Rectal smooth muscle tissue (tissue), 1 donor: ENCODE data around the gene PGAP2.
"Not testable (repeated sequence)": the region's sequence is repeated elsewhere in the genome, so short reads cannot be mapped to it uniquely, and the experiment has no call there.

Experiments used
- H3K27ac ChIP-seq: one replicate; pipeline ENCODE4 v1.7.0; 2013; ENCODE audit warnings: low read depth, low read length, inconsistent platforms
- H3K27me3 ChIP-seq: one replicate; pipeline ENCODE4 v1.7.0; 2013; ENCODE audit warnings: low read length; ENCODE audit not compliant: control insufficient read depth, insufficient read depth
- H3K36me3 ChIP-seq: one replicate; pipeline ENCODE4 v1.7.0; 2013; ENCODE audit warnings: low read length; ENCODE audit not compliant: control insufficient read depth, insufficient read depth
- H3K4me1 ChIP-seq: one replicate; pipeline ENCODE4 v1.7.0; 2013; ENCODE audit warnings: low read length; ENCODE audit not compliant: control insufficient read depth, insufficient read depth
- H3K4me3 ChIP-seq: one replicate; pipeline ENCODE4 v1.7.0; 2013; ENCODE audit warnings: low read length
- H3K9ac ChIP-seq: one replicate; pipeline ENCODE4 v1.7.0; 2013; ENCODE audit warnings: low read length

PGAP2 gene

DNA sequence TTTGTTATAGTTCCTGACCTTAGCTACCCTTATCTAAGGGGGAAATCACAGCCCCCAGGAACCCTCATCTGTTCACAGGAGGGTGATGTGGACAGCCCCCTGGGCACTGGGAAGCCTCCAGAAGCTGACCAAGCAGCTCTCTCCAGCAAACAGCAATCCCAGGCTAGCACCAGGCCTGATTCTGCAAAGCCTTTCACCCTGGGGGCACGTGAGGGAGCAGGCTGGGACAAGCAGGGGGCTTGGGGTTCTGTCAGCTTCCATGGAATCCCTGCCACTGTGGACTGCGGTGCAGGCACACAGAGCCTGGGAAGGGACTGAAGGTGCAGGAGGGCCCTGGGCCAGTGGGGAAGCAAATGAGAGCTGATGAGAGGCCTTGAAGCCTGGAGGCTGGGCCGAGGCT is 2.1 kb downstream of the PGAP2 start:
- no peak overlapping the region for H3K27ac ChIP-seq
- peaks cover 3% of the 10 kb centered on the region for H3K4me1 ChIP-seq
- H3K9ac ChIP-seq, result no peak overlapping the region
- H3K4me3 ChIP-seq, result no peak overlapping the region
- H3K27me3 ChIP-seq, result no peaks in the 10 kb centered on the region
- no peaks in the 10 kb centered on the region for H3K36me3 ChIP-seq

DNA sequence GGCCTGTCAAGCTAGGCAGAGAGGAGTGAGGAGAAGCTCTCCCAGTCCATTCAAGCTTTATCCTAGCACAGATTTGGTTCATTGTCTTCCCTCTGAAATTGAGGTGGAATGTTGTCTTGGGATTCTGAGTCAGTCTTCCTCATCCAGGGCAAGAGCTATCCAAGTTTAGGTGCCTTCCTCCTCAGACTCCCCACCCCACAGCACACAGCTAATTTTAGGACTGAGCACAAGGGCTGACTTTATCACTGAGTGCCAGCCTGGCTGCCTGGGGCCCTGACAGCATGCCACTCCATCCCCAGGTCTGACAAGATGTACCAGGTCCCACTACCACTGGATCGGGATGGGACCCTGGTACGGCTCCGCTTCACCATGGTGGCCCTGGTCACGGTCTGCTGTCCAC is 2.6 kb downstream of the PGAP2 start:
- Histone ChIP-seq H3K36me3 (no peaks in the 10 kb centered on the region), H3K4me1 (peaks cover 3% of the 10 kb centered on the region), H3K9ac (no peak overlapping the region), H3K27me3 (no peaks in the 10 kb centered on the region), H3K4me3 (no peak overlapping the region), H3K27ac (no peak overlapping the region)

DNA sequence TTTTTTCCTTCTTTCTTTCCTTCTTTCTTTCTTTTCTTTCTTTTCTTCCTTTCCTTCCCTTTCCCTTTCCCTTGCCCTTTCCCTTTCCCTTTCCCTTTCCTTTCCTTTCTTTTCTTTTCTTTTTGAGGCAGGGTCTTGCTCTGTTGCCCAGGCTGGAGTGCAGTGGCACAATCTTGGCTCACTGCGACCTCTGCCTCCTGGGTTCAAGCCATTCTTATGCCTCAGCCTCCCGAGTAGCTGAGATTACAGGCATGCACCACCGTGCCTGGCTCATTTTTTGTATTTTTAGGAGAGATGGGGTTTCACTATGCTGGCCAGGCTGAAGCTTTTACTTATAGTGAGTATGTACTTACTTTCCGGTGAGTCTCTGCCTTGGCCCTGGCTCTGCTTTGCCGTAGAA is 6.5 kb downstream of the PGAP2 start:
- not testable (repeated sequence) for H3K4me1 ChIP-seq, H3K27ac ChIP-seq, H3K36me3 ChIP-seq, H3K4me3 ChIP-seq, H3K27me3 ChIP-seq, H3K9ac ChIP-seq

DNA sequence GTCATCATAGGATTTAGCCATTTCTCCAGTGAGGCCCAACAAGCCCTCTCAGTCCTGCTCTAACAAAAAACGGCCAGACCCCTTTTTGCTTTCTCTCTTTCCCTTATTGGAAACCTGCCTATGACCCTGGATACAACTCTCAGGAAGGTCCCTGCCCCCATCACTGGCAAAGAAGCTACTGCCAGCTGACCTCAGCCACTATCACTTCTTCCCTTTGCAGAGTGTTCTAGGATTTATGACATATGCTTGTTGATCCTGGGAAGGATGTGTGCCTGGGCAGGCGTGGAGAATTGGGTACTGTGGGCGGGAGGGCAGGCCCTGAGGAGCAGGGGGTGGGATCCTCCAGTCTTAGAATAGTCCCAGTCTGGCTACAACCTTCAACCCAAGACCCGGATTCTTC is 7.5 kb downstream of the PGAP2 start:
- Histone ChIP-seq H3K27ac (no peak overlapping the region), H3K27me3 (no peaks in the 10 kb centered on the region), H3K4me1 (no peaks in the 10 kb centered on the region), H3K9ac (no peak overlapping the region), H3K4me3 (no peak overlapping the region), H3K36me3 (peaks cover under 1% of the 10 kb centered on the region)

DNA sequence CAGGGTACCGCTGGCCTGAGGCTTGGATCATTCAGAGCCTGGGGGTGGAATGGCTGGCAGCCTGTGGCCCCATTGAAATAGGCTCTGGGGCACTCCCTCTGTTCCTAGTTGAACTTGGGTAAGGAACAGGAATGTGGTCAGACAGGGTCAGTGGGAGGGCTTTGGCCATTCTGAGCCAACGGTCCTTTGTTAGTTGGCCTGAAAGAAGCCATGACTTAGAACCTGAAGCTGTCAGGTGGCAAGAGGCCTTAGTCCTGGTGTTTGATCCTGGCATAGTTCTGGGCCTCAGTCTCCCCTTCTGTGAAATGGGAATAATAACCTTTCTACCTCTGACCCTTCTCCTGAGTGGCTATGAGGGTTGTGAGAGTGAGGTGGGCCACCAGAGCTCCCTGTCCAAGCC is 8.3 kb downstream of the PGAP2 start:
- Histone ChIP-seq H3K27me3 (no peaks in the 10 kb centered on the region), H3K4me1 (no peaks in the 10 kb centered on the region), H3K27ac (no peak overlapping the region), H3K36me3 (peaks cover 3% of the 10 kb centered on the region), H3K4me3 (no peak overlapping the region), H3K9ac (no peak overlapping the region)

DNA sequence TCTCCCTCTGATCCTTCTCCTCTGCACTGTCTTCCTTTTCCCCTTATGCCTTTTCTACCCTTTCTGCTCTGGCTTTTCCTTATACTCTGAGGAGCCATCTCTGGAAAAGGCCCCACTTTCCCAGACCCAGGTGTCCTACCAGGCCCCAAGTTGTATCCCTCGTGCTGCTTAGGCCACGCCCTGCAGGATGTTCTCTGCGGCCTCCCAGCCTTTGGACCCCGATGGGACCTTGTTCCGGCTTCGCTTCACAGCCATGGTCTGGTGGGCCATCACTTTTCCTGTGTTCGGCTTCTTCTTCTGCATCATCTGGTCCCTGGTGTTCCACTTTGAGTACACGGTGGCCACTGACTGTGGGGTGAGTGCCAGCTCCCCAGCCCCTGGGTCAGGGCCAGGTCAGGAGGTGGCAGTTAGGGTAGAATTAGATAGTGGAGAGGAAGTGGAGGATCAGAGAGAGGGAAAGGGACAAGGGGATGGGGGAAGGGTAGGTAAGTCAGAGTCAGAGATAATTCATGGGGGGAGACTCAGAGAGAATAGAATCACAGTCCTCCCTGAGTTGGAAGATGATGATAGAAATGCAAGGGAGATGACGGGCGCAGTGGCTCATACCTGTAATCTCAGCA is 8.9 kb downstream of the PGAP2 start:
- no peak overlapping the region for H3K4me3 ChIP-seq
- peaks cover 3% of the 10 kb centered on the region for H3K36me3 ChIP-seq
- H3K4me1 ChIP-seq, result no peaks in the 10 kb centered on the region
- H3K9ac ChIP-seq, result no peak overlapping the region
- no peak overlapping the region for H3K27ac ChIP-seq
- H3K27me3 ChIP-seq, result no peaks in the 10 kb centered on the region

DNA sequence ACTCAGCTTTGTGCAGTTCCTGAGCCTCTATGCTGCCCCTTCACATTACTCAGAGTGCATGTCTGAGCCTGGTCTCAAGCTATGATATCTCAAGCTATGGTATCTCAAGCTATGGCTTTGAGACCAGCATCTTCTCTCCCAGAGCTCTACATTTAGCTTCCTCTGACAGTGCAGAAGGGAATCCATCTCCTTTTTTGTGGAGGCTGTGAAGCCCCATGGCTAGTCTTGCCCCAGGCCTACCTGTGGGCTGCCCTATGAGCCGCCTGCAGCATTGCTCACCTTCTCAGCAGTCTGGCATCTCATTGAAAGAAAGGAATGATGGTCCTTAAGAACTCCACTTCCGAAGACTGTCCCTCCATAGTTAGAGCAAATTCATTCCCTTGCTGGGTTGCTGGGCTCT is 12.6 kb downstream of the PGAP2 start:
- H3K4me1 ChIP-seq, result no peaks in the 10 kb centered on the region
- peaks cover 9% of the 10 kb centered on the region for H3K36me3 ChIP-seq
- H3K4me3 ChIP-seq, result no peak overlapping the region
- no peaks in the 10 kb centered on the region for H3K27me3 ChIP-seq
- no peak overlapping the region for H3K27ac ChIP-seq
- no peak overlapping the region for H3K9ac ChIP-seq

DNA sequence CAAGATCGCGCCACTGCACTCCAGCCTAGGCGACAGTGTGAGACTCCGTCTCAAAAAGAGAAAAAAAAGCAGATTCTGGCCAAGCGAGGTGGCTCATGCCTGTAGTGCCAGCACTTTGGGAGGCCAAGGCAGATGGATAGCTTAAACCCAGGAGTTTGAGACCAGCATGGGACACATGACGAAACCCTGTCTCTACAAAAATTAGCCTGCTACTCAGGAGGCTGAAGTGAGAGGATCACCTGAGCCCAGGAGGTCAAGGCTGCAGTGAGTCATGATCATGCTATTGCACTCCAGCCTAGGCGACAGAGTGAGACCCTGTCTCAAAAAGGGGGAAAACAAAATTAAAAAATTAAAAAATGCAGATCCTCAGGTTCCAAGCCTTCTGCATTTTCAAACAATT is 14.0 kb downstream of the PGAP2 start:
- H3K27ac ChIP-seq, result no peak overlapping the region
- peaks cover 16% of the 10 kb centered on the region for H3K36me3 ChIP-seq
- H3K27me3 ChIP-seq, result no peaks in the 10 kb centered on the region

DNA sequence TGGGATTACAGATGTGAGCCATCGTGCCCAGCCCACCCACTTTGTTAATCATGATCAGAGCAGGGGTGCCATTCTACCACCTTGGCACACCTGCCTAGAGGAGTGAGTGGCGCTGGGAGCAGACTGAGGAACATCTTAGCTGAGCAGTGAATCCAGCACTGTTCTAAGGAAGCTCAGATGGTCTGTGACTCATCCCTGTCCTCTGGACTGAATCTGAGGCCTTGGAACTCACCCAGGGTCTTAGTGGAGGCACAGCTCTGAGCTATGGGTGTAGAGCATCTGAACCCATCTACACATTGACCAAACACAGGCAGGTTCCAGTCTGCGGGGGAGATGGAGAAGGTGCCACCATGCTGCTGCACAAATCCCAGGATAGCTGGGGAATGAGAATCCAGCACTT is 14.9 kb downstream of the PGAP2 start:
- Histone ChIP-seq H3K4me1 (no peaks in the 10 kb centered on the region), H3K27me3 (no peaks in the 10 kb centered on the region), H3K4me3 (no peak overlapping the region), H3K9ac (no peak overlapping the region), H3K36me3 (peaks cover 26% of the 10 kb centered on the region), H3K27ac (no peak overlapping the region)

More for the DNA sequence above, 14.0 kb downstream of the PGAP2 start:
- no peaks in the 10 kb centered on the region for H3K4me1 ChIP-seq
- H3K4me3 ChIP-seq, result no peak overlapping the region
- no peak overlapping the region for H3K9ac ChIP-seq

DNA sequence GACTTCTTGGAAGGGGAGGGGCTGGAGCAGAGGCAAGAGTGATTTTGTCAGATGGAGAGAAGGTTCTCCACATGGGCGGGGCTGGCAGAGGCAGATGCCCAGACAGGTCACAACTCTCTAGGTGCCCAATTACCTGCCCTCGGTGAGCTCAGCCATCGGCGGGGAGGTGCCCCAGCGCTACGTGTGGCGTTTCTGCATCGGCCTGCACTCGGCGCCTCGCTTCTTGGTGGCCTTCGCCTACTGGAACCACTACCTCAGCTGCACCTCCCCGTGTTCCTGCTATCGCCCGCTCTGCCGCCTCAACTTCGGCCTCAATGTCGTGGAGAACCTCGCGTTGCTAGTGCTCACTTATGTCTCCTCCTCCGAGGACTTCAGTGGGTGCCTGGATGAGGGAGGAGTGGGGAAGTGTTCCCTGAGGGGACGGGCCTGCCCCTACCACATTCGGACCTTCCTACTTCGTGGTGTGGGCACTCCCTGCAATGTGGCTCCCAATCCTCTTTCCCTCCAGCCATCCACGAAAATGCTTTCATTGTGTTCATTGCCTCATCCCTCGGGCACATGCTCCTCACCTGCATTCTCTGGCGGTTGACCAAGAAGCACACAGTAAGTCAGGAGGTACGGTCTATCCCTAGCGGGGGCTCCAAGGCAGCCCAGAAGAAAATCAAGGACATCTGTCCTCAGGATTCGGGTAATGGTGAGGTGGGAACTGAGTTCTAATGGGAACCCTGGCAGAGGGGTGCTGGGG is 15.6 kb downstream of the PGAP2 start:
- Histone ChIP-seq H3K4me3 (no peak overlapping the region), H3K4me1 (no peaks in the 10 kb centered on the region), H3K36me3 (peaks cover 26% of the 10 kb centered on the region), H3K27ac (no peak overlapping the region), H3K27me3 (no peaks in the 10 kb centered on the region), H3K9ac (no peak overlapping the region)

DNA sequence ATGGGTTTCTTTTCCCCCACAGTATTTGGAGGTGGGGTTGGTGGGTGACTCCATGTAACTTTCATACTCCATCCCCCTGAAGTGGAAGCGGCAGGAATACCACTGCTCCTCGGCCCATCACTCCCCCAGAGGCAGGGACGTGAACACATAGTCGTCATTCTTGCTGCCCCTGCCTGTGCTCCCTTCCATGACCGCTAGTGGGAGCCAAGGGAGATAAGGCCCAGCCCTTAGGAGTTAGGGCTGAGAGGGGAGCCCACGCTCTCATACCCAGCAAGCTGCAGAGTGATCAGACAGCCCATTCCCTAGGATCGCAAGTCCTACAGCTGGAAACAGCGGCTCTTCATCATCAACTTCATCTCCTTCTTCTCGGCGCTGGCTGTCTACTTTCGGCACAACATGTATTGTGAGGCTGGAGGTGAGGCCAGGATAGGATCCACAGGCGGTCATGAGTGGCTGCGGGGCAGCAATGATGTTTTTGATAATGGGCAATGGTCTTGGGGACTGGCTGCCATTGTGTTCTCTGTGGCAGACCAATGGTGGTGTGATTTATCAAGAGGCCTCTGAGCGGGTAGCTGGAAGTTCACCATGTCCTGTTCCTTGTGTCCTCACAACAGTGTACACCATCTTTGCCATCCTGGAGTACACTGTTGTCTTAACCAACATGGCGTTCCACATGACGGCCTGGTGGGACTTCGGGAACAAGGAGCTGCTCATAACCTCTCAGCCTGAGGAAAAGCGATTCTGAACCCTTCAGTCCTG is 16.5 kb downstream of the PGAP2 start:
- H3K9ac ChIP-seq, result no peak overlapping the region
- H3K4me1 ChIP-seq, result no peaks in the 10 kb centered on the region
- H3K27ac ChIP-seq, result no peak overlapping the region
- no peak overlapping the region for H3K4me3 ChIP-seq
- no peaks in the 10 kb centered on the region for H3K27me3 ChIP-seq
- peaks cover 26% of the 10 kb centered on the region for H3K36me3 ChIP-seq

DNA sequence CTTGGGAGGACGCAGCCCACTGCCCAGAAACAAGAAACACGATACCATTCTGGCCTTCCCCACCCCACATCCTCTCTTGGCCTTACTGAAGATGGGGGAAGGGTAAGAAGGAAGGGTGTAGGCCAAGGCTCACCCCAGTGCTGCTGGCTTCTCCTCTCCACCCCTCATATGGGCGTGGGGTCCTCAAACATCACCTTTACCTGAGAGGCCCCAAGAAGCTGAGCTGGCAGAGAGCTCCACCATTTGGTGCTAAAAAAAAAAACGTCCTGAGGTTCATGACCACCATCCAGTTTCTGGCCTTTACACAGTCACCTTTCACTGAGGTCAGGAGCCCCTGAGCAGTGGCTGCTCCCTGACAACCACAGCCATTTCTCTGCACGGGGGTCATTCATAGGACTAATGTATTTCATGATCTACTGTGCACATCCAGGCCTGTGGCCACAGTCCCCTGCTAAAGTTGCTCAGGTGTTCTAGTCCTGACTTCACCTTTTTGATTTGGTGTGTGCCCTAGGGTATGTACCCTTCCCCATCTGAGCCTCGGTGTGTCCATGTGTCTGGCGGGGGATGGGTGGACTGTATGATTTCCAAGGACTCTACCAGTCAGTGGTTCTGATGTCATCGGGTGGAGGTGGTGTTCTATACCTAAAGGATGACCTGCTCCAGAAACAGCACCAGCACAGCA is 17.3 kb downstream of the PGAP2 start:
- H3K4me1 ChIP-seq, result no peaks in the 10 kb centered on the region
- no peak overlapping the region for H3K27ac ChIP-seq
- H3K9ac ChIP-seq, result no peak overlapping the region
- H3K27me3 ChIP-seq, result no peaks in the 10 kb centered on the region
- no peak overlapping the region for H3K4me3 ChIP-seq
- H3K36me3 ChIP-seq, result peaks cover 26% of the 10 kb centered on the region
